ENCODE data around the gene COL11A1.
"Not testable (repeated sequence)": the region's sequence is repeated elsewhere in the genome, so short reads cannot be mapped to it uniquely, and the experiment has no call there.

Gene COL11A1

GRCh38 chr1:103108376-103109150 is at the start of gene COL11A1:
TSS of gene COL11A1 (minus strand) at chr1:103108522. CDS start at chr1:103108178, 344 bp downstream.
- DNase-seq = no peak

GRCh38 chr1:103156966-103157365 is 48.6 kb upstream of the COL11A1 start:
- no peak for DNase-seq

- DNase-seq = no peak
Observed at GRCh38 chr1:103146166-103146565, 37.8 kb upstream of the COL11A1 start.

GRCh38 chr1:103145449-103145848 is 37.1 kb upstream of the COL11A1 start:
- DNase-seq = no peak

GRCh38 chr1:103144681-103145080 is 36.4 kb upstream of the COL11A1 start:
- no peak for DNase-seq

GRCh38 chr1:103142461-103142860 is 34.1 kb upstream of the COL11A1 start:
- no peak for DNase-seq

- no peak for DNase-seq
Observed at GRCh38 chr1:103129796-103130195, 21.5 kb upstream of the COL11A1 start.

GRCh38 chr1:103129255-103129654 is 20.9 kb upstream of the COL11A1 start:
- DNase-seq = no peak

GRCh38 chr1:103128256-103128655 is 19.9 kb upstream of the COL11A1 start:
- DNase-seq = not testable (repeated sequence)

- DNase-seq = no peak
Observed at GRCh38 chr1:103125219-103125618, 16.9 kb upstream of the COL11A1 start.

GRCh38 chr1:103122983-103123720 is 14.8 kb upstream of the COL11A1 start:
- no peak for DNase-seq

GRCh38 chr1:103120981-103121380 is 12.7 kb upstream of the COL11A1 start:
- DNase-seq = no peak

GRCh38 chr1:103112546-103112945 is 4.2 kb upstream of the COL11A1 start:
- no peak for DNase-seq

GRCh38 chr1:103111926-103112325 is 3.6 kb upstream of the COL11A1 start:
- DNase-seq = no peak

GRCh38 chr1:103110701-103111100 is 2.4 kb upstream of the COL11A1 start:
- no peak for DNase-seq

GRCh38 chr1:103109311-103109920 is 1.1 kb upstream of the COL11A1 start:
- DNase-seq = no peak

GRCh38 chr1:103107741-103108375 is 464 bp downstream of the COL11A1 start:
- no peak for DNase-seq

- peak; percentile 14 for DNase-seq
Observed at GRCh38 chr1:103106426-103107341, 1.6 kb downstream of the COL11A1 start.

- DNase-seq = no peak
Observed at GRCh38 chr1:103101399-103101798, 6.9 kb downstream of the COL11A1 start.

GRCh38 chr1:103089221-103089620 is 19.1 kb downstream of the COL11A1 start:
- no peak for DNase-seq

GRCh38 chr1:103087256-103087655 is 21.1 kb downstream of the COL11A1 start:
- DNase-seq = no peak

GRCh38 chr1:103084181-103084580 is 24.1 kb downstream of the COL11A1 start:
- no peak for DNase-seq

All from RPMI8226 (cell line).